Fibroblast of skin of right biceps (primary cell): Measurements from ENCODE around the gene PLCB4.

Source experiments
- DNase-seq: peaks from one replicate; pipeline ENCODE4 v3.0.0-alpha.2; 2013

Gene PLCB4

GRCh38 chr20:9413001-9413400 is 344.1 kb downstream of the PLCB4 start:
- DNase-seq: no peak

GRCh38 chr20:9415426-9415825 is 346.5 kb downstream of the PLCB4 start:
- no peak for DNase-seq

GRCh38 chr20:9416421-9416820 is 347.5 kb downstream of the PLCB4 start:
- no peak for DNase-seq

- DNase-seq: peak; percentile 83
Observed at GRCh38 chr20:9417665-9418064, 348.8 kb downstream of the PLCB4 start.

GRCh38 chr20:9422321-9423057 is 353.6 kb downstream of the PLCB4 start:
- no peak for DNase-seq

GRCh38 chr20:9424551-9424950 is 355.7 kb downstream of the PLCB4 start:
- no peak for DNase-seq

- peak; percentile 59 for DNase-seq
Observed at GRCh38 chr20:9427430-9428291, 358.8 kb downstream of the PLCB4 start.

GRCh38 chr20:9428292-9428607 is 359.4 kb downstream of the PLCB4 start:
- no peak for DNase-seq

- no peak for DNase-seq
Observed at GRCh38 chr20:9439806-9440205, 370.9 kb downstream of the PLCB4 start.

- peak; percentile 46 for DNase-seq
Observed at GRCh38 chr20:9440892-9441291, 372.0 kb downstream of the PLCB4 start.

GRCh38 chr20:9441948-9442347 is 373.1 kb downstream of the PLCB4 start:
- no peak for DNase-seq

- peak; percentile 27 for DNase-seq
Observed at GRCh38 chr20:9442858-9443257, 374.0 kb downstream of the PLCB4 start.

GRCh38 chr20:9444921-9445320 is 376.0 kb downstream of the PLCB4 start:
- no peak for DNase-seq

- no peak for DNase-seq
Observed at GRCh38 chr20:9447182-9447581, 378.3 kb downstream of the PLCB4 start.

GRCh38 chr20:9453201-9453600 is 384.3 kb downstream of the PLCB4 start:
- DNase-seq: no peak

GRCh38 chr20:9454791-9455190 is 385.9 kb downstream of the PLCB4 start:
- DNase-seq: peak; percentile 4

GRCh38 chr20:9457136-9457535 is 388.2 kb downstream of the PLCB4 start:
- DNase-seq: no peak

GRCh38 chr20:9458138-9458796 is 389.4 kb downstream of the PLCB4 start:
- DNase-seq: peak; percentile 19

- peak; percentile 65 for DNase-seq
Observed at GRCh38 chr20:9460518-9460917, 391.6 kb downstream of the PLCB4 start.

GRCh38 chr20:9467995-9468394 is 399.1 kb downstream of the PLCB4 start:
- no peak for DNase-seq

GRCh38 chr20:9474835-9475415 is 406.0 kb downstream of the PLCB4 start:
- DNase-seq: peak; percentile 43

GRCh38 chr20:9475456-9475855 is 406.6 kb downstream of the PLCB4 start:
- no peak for DNase-seq

GRCh38 chr20:9476174-9476573 is 407.3 kb downstream of the PLCB4 start:
- no peak for DNase-seq
